ENCODE data around the gene MROH9.

MROH9 gene

GRCh38 chr1:171082606-171083005 is 147.3 kb downstream of the MROH9 start:
- DNase-seq, result no peak

GRCh38 chr1:171083222-171083621 is 147.9 kb downstream of the MROH9 start:
- no peak for DNase-seq

GRCh38 chr1:171084091-171084490 is 148.8 kb downstream of the MROH9 start:
- no peak for DNase-seq

- no peak for DNase-seq
Observed at GRCh38 chr1:171084870-171085269, 149.5 kb downstream of the MROH9 start.

GRCh38 chr1:171087896-171088295 is 152.6 kb downstream of the MROH9 start:
- no peak for DNase-seq

GRCh38 chr1:171090604-171091003 is 155.3 kb downstream of the MROH9 start, which contains the start of gene FMO3:
Gene FMO3 (plus strand): TSS chr1:171090905. CDS start chr1:171092659, 1,754 bp downstream.
- no peak for DNase-seq

GRCh38 chr1:171103862-171104261 is 168.5 kb downstream of the MROH9 start:
- no peak for DNase-seq

GRCh38 chr1:171107262-171107940 is 172.1 kb downstream of the MROH9 start:
- no peak for DNase-seq

GRCh38 chr1:171107969-171108368 is 172.6 kb downstream of the MROH9 start:
- DNase-seq, result no peak

- no peak for DNase-seq
Observed at GRCh38 chr1:171109966-171110365, 174.6 kb downstream of the MROH9 start.

GRCh38 chr1:171110621-171111326 is 175.4 kb downstream of the MROH9 start:
- DNase-seq, result no peak

- no peak for DNase-seq
Observed at GRCh38 chr1:171112119-171112518, 176.8 kb downstream of the MROH9 start.

- DNase-seq, result no peak
Observed at GRCh38 chr1:171113382-171113781, 178.0 kb downstream of the MROH9 start.

All from activated naive CD4-positive, alpha-beta T cell treated with Interleukin-2 at 50 U/mL for 16 hours (primary cell).